ENCODE measurements around the gene GMNN. TPM values are rescaled to one million over a fixed set of nuclear protein-coding genes. Genes with fewer than 3 reads are reported as not detected.

The GMNN gene
- total RNA-seq, 4 donors from 2014 or later: 5.5 to 20.7 (median 13.9) TPM

GRCh38 chr6:24780206-24780605, 5.5 kb downstream of the GMNN start:
- no peak overlapping the region for H3K4me3 ChIP-seq
- no peak overlapping the region for H3K27ac ChIP-seq
- H3K27me3 ChIP-seq: no peaks in the 10 kb centered on the region
- H3K9me3 ChIP-seq: no peaks in the 10 kb centered on the region
- WGBS, 2 donors: 92 to 93% methylated on average over 4 of the region's 4 CpGs
- TF ChIP-seq EP300 (IDR thresholded peaks at IDR 0.05) (no peak), POLR2A (IDR thresholded peaks at IDR 0.05) (no peak), CTCF (IDR thresholded peaks at IDR 0.05) (no peak)
- no peak for DNase-seq (ENCODE audit: low spot score in 2 of 2)
- H3K4me1 ChIP-seq: peaks cover 0 to 12% (median 0%) of the 10 kb centered on the region in 4 donors
- peaks cover 0 to 23% (median 0%) of the 10 kb centered on the region in 3 donors for H3K36me3 ChIP-seq

- DNase-seq (ENCODE audit: low spot score in 2 of 2): no peak
- WGBS, 2 donors: 93 to 95% methylated on average over 4 of the region's 4 CpGs
- H3K36me3 ChIP-seq: peaks cover 0 to 49% (median 0%) of the 10 kb centered on the region in 3 donors
- H3K27ac ChIP-seq: no peak overlapping the region
- no peaks in the 10 kb centered on the region for H3K4me1 ChIP-seq
- H3K4me3 ChIP-seq: no peak overlapping the region
- no peaks in the 10 kb centered on the region for H3K27me3 ChIP-seq
- no peak for TF ChIP-seq POLR2A (IDR thresholded peaks at IDR 0.05)
- no peak for TF ChIP-seq EP300 (IDR thresholded peaks at IDR 0.05)
- TF ChIP-seq CTCF (IDR thresholded peaks at IDR 0.05): no peak
- no peaks in the 10 kb centered on the region for H3K9me3 ChIP-seq
These were observed 13.4 kb downstream of the GMNN start for GRCh38 chr6:24788031-24788665.

GRCh38 chr6:24795106-24795505, 20.4 kb downstream of the GMNN start:
- H3K4me1 ChIP-seq: no peaks in the 10 kb centered on the region
- H3K36me3 ChIP-seq: no peaks in the 10 kb centered on the region
- no peak for DNase-seq (ENCODE audit: low spot score in 2 of 2)
- H3K4me3 ChIP-seq: no peak overlapping the region
- no peaks in the 10 kb centered on the region for H3K27me3 ChIP-seq
- no peak overlapping the region for H3K27ac ChIP-seq
- WGBS, 2 donors: 92 to 96% methylated on average over 2 of the region's 2 CpGs
- TF ChIP-seq EP300 (IDR thresholded peaks at IDR 0.05) (no peak), POLR2A (IDR thresholded peaks at IDR 0.05) (no peak), CTCF (IDR thresholded peaks at IDR 0.05) (no peak)
- H3K9me3 ChIP-seq: no peaks in the 10 kb centered on the region

GRCh38 chr6:24796616-24797290, 22.0 kb downstream of the GMNN start:
- Histone ChIP-seq H3K27ac (no peak overlapping the region), H3K4me1 (no peaks in the 10 kb centered on the region), H3K36me3 (no peaks in the 10 kb centered on the region), H3K27me3 (no peaks in the 10 kb centered on the region), H3K4me3 (no peak overlapping the region), H3K9me3 (no peaks in the 10 kb centered on the region)
- no peak for DNase-seq (ENCODE audit: low spot score in 2 of 2)
- WGBS, 2 donors: 88 to 91% methylated on average over 6 of the region's 6 CpGs
- no peak for TF ChIP-seq POLR2A (IDR thresholded peaks at IDR 0.05)
- TF ChIP-seq CTCF (IDR thresholded peaks at IDR 0.05): no peak
- no peak for TF ChIP-seq EP300 (IDR thresholded peaks at IDR 0.05)

- Histone ChIP-seq H3K4me3 (no peak overlapping the region), H3K27ac (no peak overlapping the region), H3K27me3 (no peaks in the 10 kb centered on the region), H3K9me3 (no peaks in the 10 kb centered on the region), H3K36me3 (no peaks in the 10 kb centered on the region), H3K4me1 (no peaks in the 10 kb centered on the region)
- no peak for TF ChIP-seq EP300 (IDR thresholded peaks at IDR 0.05)
- no peak for TF ChIP-seq CTCF (IDR thresholded peaks at IDR 0.05)
- no peak for TF ChIP-seq POLR2A (IDR thresholded peaks at IDR 0.05)
- 84 to 85% methylated on average over 6 of the region's 6 CpGs for WGBS, 2 donors
- no peak for DNase-seq (ENCODE audit: low spot score in 2 of 2)
These were observed 23.0 kb downstream of the GMNN start for GRCh38 chr6:24797596-24798216.

Data from tibial nerve (tissue), 4 donors.